Activated T-cell treated with anti-CD3 and anti-CD28 coated beads for 1 hour (primary cell): ENCODE results near the gene TBC1D5.
A peak's percentile ranks its signal among the peaks of the same experiment; 100 is the strongest.
"Not testable (repeated sequence)": the region's sequence is repeated elsewhere in the genome, so short reads cannot be mapped to it uniquely, and the experiment has no call there.

ENCODE experiments used
- DNase-seq: peaks from one replicate; pipeline ENCODE4 v3.0.0-alpha.2; 2020; ENCODE audit warnings: low read depth

TBC1D5 gene

DNA sequence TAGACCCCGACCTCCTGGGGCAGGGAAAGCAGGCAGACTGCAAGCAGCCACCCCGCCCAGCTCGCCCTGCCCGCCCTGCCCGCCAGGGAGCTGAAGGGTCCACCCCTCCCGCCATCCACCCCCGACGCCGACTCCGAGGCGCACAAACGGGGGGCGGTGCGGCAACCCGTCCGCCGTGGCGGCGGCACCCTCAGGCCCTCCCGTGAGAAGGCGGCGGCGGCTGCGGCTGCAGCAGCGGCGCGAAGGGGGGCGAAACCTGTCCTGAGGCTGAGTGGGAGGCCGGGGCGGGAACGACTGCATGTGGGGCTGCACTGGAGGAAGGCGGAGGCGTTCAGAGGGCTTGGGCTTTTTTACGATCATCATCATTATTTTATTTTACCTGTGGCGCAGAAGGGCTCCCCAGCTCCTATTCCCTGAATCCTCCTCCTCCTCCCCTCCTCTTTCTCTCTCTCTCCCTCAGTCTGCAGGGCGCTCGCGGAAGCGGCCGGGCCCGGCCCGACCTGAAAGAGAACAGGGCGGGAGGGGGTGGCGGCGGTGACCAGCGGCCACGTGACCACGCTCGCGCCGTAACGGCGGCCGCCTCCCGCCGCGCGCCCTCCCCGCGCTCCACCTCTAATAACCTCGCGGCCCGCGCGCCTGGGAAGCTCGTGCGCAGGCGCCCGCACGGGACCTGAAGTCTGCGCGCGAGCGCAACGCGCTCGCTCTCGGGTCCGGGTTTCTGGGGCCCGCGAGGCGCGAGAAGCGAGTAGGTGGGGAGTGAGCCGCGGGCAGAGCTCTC is at the start of gene TBC1D5:
Gene TBC1D5, minus strand, starts transcription at position 530 of the 778 bp plus-strand sequence. CDS start 234,061 bp downstream, outside the sequence.
- peak; percentile 80 for DNase-seq

DNA sequence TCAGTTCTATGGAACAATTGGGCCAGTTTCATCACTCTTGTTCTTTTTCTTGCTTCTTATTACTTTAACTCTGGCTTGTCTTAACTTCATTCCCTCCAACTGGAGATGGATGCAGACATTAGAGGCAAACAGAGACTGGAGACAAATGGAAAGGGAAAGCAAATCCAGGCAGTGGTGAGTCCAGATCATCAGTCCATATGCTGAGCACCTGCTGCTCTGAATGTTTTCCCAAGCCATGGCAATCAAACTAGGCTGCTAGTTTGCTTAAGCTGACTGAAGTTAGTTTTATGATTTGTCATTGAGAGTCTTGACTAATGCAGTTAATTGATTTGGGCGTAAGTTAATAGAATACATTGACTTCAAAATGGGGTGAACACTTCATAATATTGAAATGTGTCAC is 41.0 kb upstream of the TBC1D5 start:
- DNase-seq: no peak

- no peak for DNase-seq
Measured at GRCh38 chr3:17782751-17783150, 40.3 kb upstream of the TBC1D5 start.

GRCh38 chr3:17780369-17780768 is 37.9 kb upstream of the TBC1D5 start:
- not testable (repeated sequence) for DNase-seq

- DNase-seq: not testable (repeated sequence)
Measured at GRCh38 chr3:17779304-17780250, 37.1 kb upstream of the TBC1D5 start.

GRCh38 chr3:17777326-17777725 is 34.9 kb upstream of the TBC1D5 start:
- not testable (repeated sequence) for DNase-seq

GRCh38 chr3:17775073-17775472 is 32.6 kb upstream of the TBC1D5 start:
- no peak for DNase-seq

GRCh38 chr3:17774180-17774910 is 31.9 kb upstream of the TBC1D5 start:
- peak; percentile 3 for DNase-seq

- DNase-seq: no peak
Measured at GRCh38 chr3:17772556-17772955, 30.1 kb upstream of the TBC1D5 start.

DNA sequence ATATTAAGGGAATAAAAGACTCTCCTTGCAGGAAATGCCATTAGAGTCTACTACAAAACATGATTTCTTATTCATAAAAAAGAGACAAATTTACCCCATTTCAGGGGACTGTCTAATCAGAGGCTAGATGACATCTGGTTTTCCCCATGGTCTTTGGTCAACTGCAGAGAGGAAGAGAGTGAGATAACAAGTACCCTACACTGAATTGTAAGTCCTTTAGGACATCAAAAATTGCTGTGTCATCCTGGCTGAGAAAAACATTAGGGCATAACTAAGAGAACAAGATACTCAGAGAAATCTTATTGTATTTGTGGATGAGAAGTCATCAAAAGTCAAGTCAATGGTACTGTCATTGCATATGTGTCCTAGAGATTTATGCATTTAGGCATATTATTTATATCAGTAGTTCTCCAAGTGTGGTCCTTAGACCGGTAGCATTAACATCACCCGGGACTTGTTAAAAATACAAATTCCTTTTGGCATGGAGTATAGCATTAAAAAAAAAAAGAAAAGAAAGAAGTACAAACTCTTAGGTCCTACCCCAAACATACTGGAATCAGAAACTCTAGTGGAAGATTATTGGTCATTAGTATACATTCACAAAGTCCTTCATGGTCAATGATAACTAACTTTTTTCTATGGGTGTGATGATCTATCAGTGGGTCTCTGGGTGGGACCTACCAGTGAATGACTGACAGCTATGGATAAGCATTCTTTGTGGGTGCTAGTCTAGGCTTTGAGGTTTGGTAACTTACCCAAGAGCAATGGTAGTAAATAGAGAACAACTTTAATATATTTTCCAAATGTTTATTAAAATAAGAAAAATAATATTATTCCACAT is 29.0 kb upstream of the TBC1D5 start:
- DNase-seq: no peak

DNA sequence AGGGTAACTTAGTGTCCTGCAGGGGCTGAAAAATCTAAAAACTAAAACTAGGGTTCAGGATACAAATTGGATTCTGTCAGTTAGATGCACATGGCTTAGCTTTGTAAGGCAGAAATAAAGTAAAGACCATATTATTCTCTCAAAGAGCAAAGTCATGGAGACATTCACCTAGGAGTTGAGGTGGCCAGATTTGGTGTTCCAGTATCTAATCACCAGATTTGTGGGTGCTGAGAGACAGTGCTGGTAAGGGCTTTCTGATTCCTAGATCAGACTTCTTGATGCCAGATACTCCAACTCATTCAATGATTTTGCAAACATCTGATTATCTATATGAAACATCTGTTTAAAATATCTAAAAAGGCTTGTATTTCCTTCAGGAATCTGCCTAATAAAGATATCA is 28.3 kb upstream of the TBC1D5 start:
- no peak for DNase-seq

- DNase-seq: no peak
Measured at GRCh38 chr3:17765819-17766472, 23.5 kb upstream of the TBC1D5 start.

DNA sequence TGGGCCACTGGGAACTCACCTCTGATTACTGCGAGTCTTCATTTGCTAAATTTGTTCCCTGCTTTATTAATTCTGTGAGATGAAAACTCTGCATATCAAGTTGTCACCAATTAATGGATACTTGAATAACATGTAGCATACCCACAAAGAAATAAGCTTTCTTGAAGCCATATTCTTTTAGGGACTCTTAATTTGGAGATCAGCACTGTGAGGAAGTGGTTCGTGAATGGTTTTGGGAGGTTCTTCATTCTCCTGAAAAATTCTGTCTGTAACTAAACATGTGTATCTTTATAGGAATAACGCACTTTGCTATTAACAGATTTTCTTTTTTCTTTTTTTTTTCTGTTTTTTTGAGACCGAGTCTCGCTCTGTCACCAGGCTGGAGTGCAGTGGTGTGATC is 19.1 kb upstream of the TBC1D5 start:
- DNase-seq: no peak

- no peak for DNase-seq
Measured at GRCh38 chr3:17759901-17760300, 17.5 kb upstream of the TBC1D5 start.

DNA sequence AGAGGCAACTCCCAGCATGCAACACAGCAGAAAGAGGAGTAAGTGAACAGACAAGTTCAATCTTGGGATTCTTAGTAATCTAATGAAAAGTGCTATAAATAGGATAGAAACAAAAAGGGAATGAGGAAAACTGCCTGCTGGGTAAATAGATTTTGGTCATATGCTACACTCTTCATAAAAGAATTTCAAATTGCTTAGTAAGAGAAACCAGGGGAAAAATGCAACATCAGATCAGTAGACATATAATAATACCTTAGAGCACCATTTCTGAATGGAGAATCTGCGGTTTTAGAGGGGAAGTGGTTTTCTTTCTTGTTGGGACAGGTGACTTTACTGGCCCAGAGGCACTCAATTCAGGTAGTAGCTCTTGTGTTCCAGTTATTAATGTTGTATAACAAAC is 13.4 kb upstream of the TBC1D5 start:
- no peak for DNase-seq

DNA sequence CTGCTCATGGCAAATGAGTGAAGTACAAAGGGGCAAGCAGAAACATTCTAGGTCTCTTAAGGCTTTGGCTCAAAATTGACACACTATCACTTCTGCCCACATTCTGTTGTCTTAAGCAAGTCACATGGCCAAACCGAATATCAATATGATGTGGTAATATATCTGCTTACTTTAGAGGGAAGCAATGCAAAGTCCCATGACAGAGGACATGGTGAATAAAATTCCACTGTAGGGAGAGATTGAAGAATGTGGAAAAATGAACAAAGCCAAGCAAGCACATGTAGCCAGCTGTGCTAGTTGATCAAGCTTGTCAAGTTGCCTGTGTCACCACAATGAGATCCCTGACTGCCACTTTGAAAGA is 11.2 kb upstream of the TBC1D5 start:
- no peak for DNase-seq

- no peak for DNase-seq
Measured at GRCh38 chr3:17752876-17753631, 10.6 kb upstream of the TBC1D5 start.

GRCh38 chr3:17752436-17752835 is 10.0 kb upstream of the TBC1D5 start:
- no peak for DNase-seq

DNA sequence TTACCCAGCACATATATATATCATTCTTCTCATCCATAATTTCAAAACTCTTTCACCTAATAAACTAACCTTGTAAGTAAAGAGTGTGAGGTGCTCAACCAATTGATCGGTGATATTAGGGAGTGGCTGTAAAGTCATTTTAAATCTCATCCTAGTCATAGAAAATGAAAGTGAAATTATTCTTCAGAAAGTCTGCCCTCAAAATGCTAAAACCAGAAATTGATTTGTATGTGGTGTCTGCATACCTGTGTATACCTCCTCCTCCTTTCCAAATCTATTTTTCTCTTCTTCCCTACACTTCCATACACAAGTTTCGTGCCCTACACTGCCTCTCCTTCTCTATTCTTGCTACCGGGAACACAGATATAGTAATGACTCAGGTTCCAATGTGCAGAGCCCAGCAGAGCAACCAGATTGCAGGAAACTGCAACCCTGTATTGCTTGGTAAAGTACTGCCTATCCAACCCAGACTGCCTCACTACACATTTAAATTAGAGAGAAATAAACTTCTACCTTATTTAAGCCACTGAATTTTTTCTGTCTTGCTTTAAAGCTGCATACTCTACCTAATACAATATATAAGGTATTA is 7.4 kb upstream of the TBC1D5 start:
- DNase-seq: no peak

DNA sequence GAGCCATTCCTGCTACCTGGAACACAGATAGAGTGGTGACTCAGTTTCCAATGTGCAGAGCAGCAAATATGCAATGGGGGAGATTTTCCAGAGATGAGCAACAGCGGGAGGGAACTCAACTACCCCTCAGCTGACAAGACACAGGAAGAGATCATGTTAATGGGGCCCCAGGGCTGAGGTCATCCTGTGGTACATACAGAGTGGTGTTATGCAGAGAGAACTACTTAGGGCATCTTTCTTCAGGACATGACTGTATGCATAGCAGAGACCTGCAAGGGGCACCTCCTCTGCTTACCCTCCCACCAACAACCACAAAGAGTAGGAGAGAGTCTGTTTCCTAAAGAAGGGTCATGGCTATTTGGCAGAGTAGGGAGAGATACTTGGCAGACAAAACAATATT is 6.8 kb upstream of the TBC1D5 start:
- DNase-seq: no peak
